Thoracic aorta (tissue), 2 donors: Measurements from ENCODE around the gene LSG1. TPM values are rescaled to one million over a fixed set of nuclear protein-coding genes. Genes with fewer than 3 reads are reported as not detected.
A peak's percentile ranks its signal among the peaks of the same experiment; 100 is the strongest.

Experiments
- ATAC-seq: fragments of 150-250 bp; one replicate; pipeline ENCODE4 v1.8.0; 2017; ENCODE audit warnings: low read depth; ENCODE audit not compliant: insufficient number of reproducible peaks, low FRiP score
- DNase-seq: peaks from one replicate; pipeline ENCODE4 v3.0.0-alpha.2; 2020; ENCODE audit warnings: low spot score
- H3K27ac ChIP-seq, 2 donors: fragments of 200-600 bp; sonication (generic); 1 replicate in 1 of 2; 2 replicates in 1 of 2; pipeline ENCODE4 v1.5.1; 2016; ENCODE audit warnings: mild to moderate bottlenecking in 2 of 2, moderate library complexity in 2 of 2
- H3K27me3 ChIP-seq: fragments of 200-600 bp; sonication (generic); replicated peaks from 2 replicates; pipeline ENCODE4 v1.6.0; 2016; ENCODE audit warnings: mild to moderate bottlenecking; ENCODE audit not compliant: insufficient read depth
- H3K36me3 ChIP-seq: fragments of 200-600 bp; sonication (generic); one replicate; pipeline ENCODE4 v1.5.1; 2016
- H3K4me1 ChIP-seq, 2 donors: fragments of 200-600 bp; sonication (generic); 1 replicate in 1 of 2; 2 replicates in 1 of 2; pipeline versions ENCODE4 v1.5.1 to v1.6.0; 2016; ENCODE audit warnings: low read depth in 2 of 2, mild to moderate bottlenecking in 1 of 2; ENCODE audit not compliant: control insufficient read depth in 1 of 2
- H3K4me3 ChIP-seq: fragments of 200-600 bp; sonication (generic); 2 replicates; pipeline ENCODE4 v1.5.1; 2016; ENCODE audit warnings: mild to moderate bottlenecking
- H3K9me3 ChIP-seq: fragments of 200-600 bp; sonication (generic); 2 replicates; pipeline ENCODE4 v1.5.1; 2016
- CTCF ChIP-seq: fragments of 200-600 bp; sonication (generic); IDR thresholded peaks from one replicate; pipeline ENCODE4 v1.5.1; 2019; ENCODE audit warnings: antibody characterized with exemption
- total RNA-seq, 2 donors: library from RNA; depleted of rRNA; stranded (reverse); fragments of >200 nt; gene quantifications; one replicate each; pipeline versions ENCODE4 v1.1.0 to v1.2.3, GENCODE V29; 2016

LSG1 gene
- total RNA-seq, 2 donors from 2014 or later = 19.4 to 59.3 TPM

GRCh38 chr3:194657439-194657838 is 14.6 kb downstream of the LSG1 start:
- TF ChIP-seq CTCF = no peak
- Histone ChIP-seq H3K36me3 (peaks cover 36% of the 10 kb centered on the region), H3K27me3 (no peaks in the 10 kb centered on the region), H3K4me1 (no peaks in the 10 kb centered on the region), H3K27ac (no peak overlapping the region), H3K9me3 (no peaks in the 10 kb centered on the region), H3K4me3 (no peak overlapping the region)
- no peak for ATAC-seq
- no peak for DNase-seq

- DNase-seq = no peak
- no peak for ATAC-seq
- Histone ChIP-seq H3K9me3 (no peaks in the 10 kb centered on the region), H3K4me1 (no peaks in the 10 kb centered on the region), H3K36me3 (peaks cover 44% of the 10 kb centered on the region), H3K4me3 (no peak overlapping the region), H3K27me3 (no peaks in the 10 kb centered on the region), H3K27ac (no peak overlapping the region)
- TF ChIP-seq CTCF = no peak
Measured at GRCh38 chr3:194654443-194654842, 17.5 kb downstream of the LSG1 start.

GRCh38 chr3:194647747-194648146 is 24.2 kb downstream of the LSG1 start:
- DNase-seq (no peak), ATAC-seq (no peak)
- H3K4me1 ChIP-seq = no peaks in the 10 kb centered on the region
- H3K9me3 ChIP-seq = no peaks in the 10 kb centered on the region
- no peak overlapping the region for H3K27ac ChIP-seq
- no peak overlapping the region for H3K4me3 ChIP-seq
- peaks cover 44% of the 10 kb centered on the region for H3K36me3 ChIP-seq
- TF ChIP-seq CTCF = no peak
- H3K27me3 ChIP-seq = no peaks in the 10 kb centered on the region

GRCh38 chr3:194642769-194643168 is 29.2 kb downstream of the LSG1 start:
- H3K36me3 ChIP-seq = peaks cover 15% of the 10 kb centered on the region
- DNase-seq = no peak
- no peak overlapping the region for H3K27ac ChIP-seq
- ATAC-seq = no peak
- no peaks in the 10 kb centered on the region for H3K9me3 ChIP-seq
- H3K27me3 ChIP-seq = no peaks in the 10 kb centered on the region
- no peak overlapping the region for H3K4me3 ChIP-seq
- H3K4me1 ChIP-seq = peaks cover 6 to 12% of the 10 kb centered on the region in 2 donors
- no peak for TF ChIP-seq CTCF

- Histone ChIP-seq H3K27ac (peak overlapping the region in 1 of 2 donors; percentile 76), H3K27me3 (no peaks in the 10 kb centered on the region), H3K9me3 (no peaks in the 10 kb centered on the region), H3K36me3 (peaks cover 15% of the 10 kb centered on the region), H3K4me1 (peaks cover 6 to 12% of the 10 kb centered on the region in 2 donors), H3K4me3 (no peak overlapping the region)
- ATAC-seq (no peak), DNase-seq (no peak)
- TF ChIP-seq CTCF = no peak
Measured at GRCh38 chr3:194640829-194641228, 31.2 kb downstream of the LSG1 start.
